Transverse colon (tissue), 4 donors: ENCODE data around the gene RAB11FIP5.
A peak's percentile ranks its signal among the peaks of the same experiment; 100 is the strongest.

ENCODE experiments used
- CTCF ChIP-seq, 5 experiments: fragments of 200-600 bp in 3 of 5; fragments of 450-650 bp in 2 of 5; sonication (generic) in 3 of 5; IDR thresholded peaks; 1 replicate in 2 of 5; 2 replicates in 3 of 5; pipeline ENCODE4 v1.5.1; 2016 to 2017; ENCODE audit warnings: antibody characterized with exemption in 5 of 5, inconsistent platforms in 3 of 5, mild to moderate bottlenecking in 2 of 5, moderate library complexity in 1 of 5
- POLR2AphosphoS5 ChIP-seq, 3 donors: sonication (generic); formaldehyde crosslinking; IDR thresholded peaks; one replicate each; pipeline ENCODE4 v1.6.1; 2016; ENCODE audit warnings: antibody characterized with exemption in 3 of 3

- peak in 3 of 5 experiments; percentile 28 to 47 (median 39) for TF ChIP-seq CTCF (IDR thresholded peaks at IDR 0.05)
- TF ChIP-seq POLR2AphosphoS5 (IDR thresholded peaks at IDR 0.05) = peak; percentile 35 to 77 (median 77)
Observed at GRCh38 chr2:73071360-73072128, 41.2 kb downstream of the RAB11FIP5 start, which contains the start of gene SFXN5.
